ENCODE data around the gene IFT122. TPM values are rescaled to one million over a fixed set of nuclear protein-coding genes. Genes with fewer than 3 reads are reported as not detected.
"Not testable (repeated sequence)": the region's sequence is repeated elsewhere in the genome, so short reads cannot be mapped to it uniquely, and the experiment has no call there.

IFT122 gene
- total and polyA plus RNA-seq, 2 donors (not counting 3 experiments of a cell fraction or from before 2014, with no cell fraction given) = 38.4 to 41.7 TPM

DNA sequence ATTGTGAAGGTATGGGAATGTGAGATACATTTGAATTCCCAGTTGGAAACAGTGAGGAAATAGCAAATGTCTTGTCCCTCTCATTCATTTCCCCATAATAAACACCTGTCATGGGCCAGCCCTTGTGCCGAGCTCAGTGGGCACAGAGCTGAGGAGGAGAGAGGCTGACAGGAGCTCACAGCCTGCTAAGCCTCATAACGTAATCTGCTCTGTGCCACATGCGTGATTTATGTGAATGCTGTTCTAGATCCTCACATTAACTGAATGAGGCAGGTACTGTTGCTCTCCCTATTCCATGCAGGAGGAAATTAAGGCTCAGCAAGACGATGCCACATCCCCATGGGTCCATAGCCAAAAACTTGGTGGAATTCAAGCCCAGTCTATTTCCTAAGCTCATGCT, 53.2 kb downstream of the IFT122 start:
- H3K9ac ChIP-seq (replicated peaks; ENCODE audit: extremely low read depth, insufficient read depth, low read length) = no peak overlapping the region
- H3K4me1 ChIP-seq (ENCODE audit: control insufficient read depth, extremely low read depth, insufficient read depth, low read length) = peaks cover 48% of the 10 kb centered on the region
- H3K36me3 ChIP-seq (ENCODE audit: control insufficient read depth in 2 of 2, extremely low read depth in 1 of 2, insufficient read depth in 2 of 2, low read length in 2 of 2) = peaks cover 0 to 4% of the 10 kb centered on the region in 2 experiments
- intact Hi-C loops (cut with micrococcal nuclease) = loop anchor here (5.0 kb wide), 1 partner anchor 399 kb away; the partner anchor contains the start of gene TMCC1
- no peaks in the 10 kb centered on the region for H3K9me3 ChIP-seq (replicated peaks; ENCODE audit: control insufficient read depth, insufficient read depth, low read length)
- H4K20me1 ChIP-seq (replicated peaks; ENCODE audit: control insufficient read depth, extremely low read depth, insufficient read depth, low read length) = no peaks in the 10 kb centered on the region
- no peaks in the 10 kb centered on the region for H3K79me2 ChIP-seq (ENCODE audit: control insufficient read depth, insufficient read depth, low read length)
- H3K9me1 ChIP-seq (replicated peaks; ENCODE audit: control insufficient read depth, extremely low read depth, insufficient read depth, low read length) = no peaks in the 10 kb centered on the region
- POLR2A ChIA-PET = interaction anchor here (1.1 kb wide), 1 partner anchor 103 kb away, joined by 4 read pairs; no protein-coding TSS in a partner anchor
- no peaks in the 10 kb centered on the region for H3K27me3 ChIP-seq (ENCODE audit: control insufficient read depth in 2 of 2, insufficient read depth in 2 of 2, low read length in 2 of 2)
- FAIRE-seq (no peak), DNase-seq (ENCODE audit: low read depth, low spot score) (no peak)
- H3K27ac ChIP-seq (ENCODE audit: insufficient read depth, low read depth, low read length) = peak overlapping the region; percentile 5
- H3K4me3 ChIP-seq (replicated peaks in 1 of 3; ENCODE audit: insufficient read depth in 1 of 3, low read depth in 1 of 3, low read length in 3 of 3) = no peak overlapping the region
- dilution Hi-C loops (cut with MboI; ENCODE audit: extremely low pct_ligation_motif_present, low sequenced_read_pairs) = no loop called here
- BruUV-seq (replicated peaks) = no TSS peak
- H2AFZ ChIP-seq (ENCODE audit: low read depth, low read length) = no peak overlapping the region
- H3K4me2 ChIP-seq (ENCODE audit: insufficient read depth, low read length) = no peak overlapping the region
- CTCF ChIA-PET = interaction anchor here (0.7 to 3.8 kb wide), 5 partner anchors 66 to 112 kb away, joined by 3 to 80 read pairs (median 6); no protein-coding TSS in a partner anchor
- TF ChIP-seq POLR2A (IDR thresholded peaks at IDR 0.05; ENCODE audit: low read depth, low read length) = no peak
- TF ChIP-seq, protein P1, sequence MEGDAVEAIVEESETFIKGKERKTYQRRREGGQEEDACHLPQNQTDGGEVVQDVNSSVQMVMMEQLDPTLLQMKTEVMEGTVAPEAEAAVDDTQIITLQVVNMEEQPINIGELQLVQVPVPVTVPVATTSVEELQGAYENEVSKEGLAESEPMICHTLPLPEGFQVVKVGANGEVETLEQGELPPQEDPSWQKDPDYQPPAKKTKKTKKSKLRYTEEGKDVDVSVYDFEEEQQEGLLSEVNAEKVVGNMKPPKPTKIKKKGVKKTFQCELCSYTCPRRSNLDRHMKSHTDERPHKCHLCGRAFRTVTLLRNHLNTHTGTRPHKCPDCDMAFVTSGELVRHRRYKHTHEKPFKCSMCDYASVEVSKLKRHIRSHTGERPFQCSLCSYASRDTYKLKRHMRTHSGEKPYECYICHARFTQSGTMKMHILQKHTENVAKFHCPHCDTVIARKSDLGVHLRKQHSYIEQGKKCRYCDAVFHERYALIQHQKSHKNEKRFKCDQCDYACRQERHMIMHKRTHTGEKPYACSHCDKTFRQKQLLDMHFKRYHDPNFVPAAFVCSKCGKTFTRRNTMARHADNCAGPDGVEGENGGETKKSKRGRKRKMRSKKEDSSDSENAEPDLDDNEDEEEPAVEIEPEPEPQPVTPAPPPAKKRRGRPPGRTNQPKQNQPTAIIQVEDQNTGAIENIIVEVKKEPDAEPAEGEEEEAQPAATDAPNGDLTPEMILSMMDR (IDR thresholded peaks at IDR 0.05; ENCODE audit: extremely low read depth in 1 of 2, insufficient read depth in 1 of 2, low read depth in 1 of 2, low read length in 2 of 2) = no peak
- TF ChIP-seq MYC (IDR thresholded peaks at IDR 0.05; ENCODE audit: low read depth, low read length) = no peak
- TF ChIP-seq JUN (IDR thresholded peaks at IDR 0.05; ENCODE audit: borderline replicate concordance, insufficient read depth, insufficient read length, low read depth) = no peak
- TF ChIP-seq FOS (IDR thresholded peaks at IDR 0.05; ENCODE audit: borderline replicate concordance, insufficient read depth, low read length) = no peak
- no peak for TF ChIP-seq POLR2AphosphoS5 (IDR thresholded peaks at IDR 0.05; ENCODE audit: insufficient read depth, low read depth, low read length)
- TF ChIP-seq, protein P2, sequence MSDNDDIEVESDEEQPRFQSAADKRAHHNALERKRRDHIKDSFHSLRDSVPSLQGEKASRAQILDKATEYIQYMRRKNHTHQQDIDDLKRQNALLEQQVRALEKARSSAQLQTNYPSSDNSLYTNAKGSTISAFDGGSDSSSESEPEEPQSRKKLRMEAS (IDR thresholded peaks at IDR 0.05; ENCODE audit: insufficient read depth, insufficient read length) = no peak
- no peak for TF ChIP-seq EZH2 (IDR thresholded peaks at IDR 0.05; ENCODE audit: borderline replicate concordance, low read depth, low read length, severe bottlenecking)

DNA sequence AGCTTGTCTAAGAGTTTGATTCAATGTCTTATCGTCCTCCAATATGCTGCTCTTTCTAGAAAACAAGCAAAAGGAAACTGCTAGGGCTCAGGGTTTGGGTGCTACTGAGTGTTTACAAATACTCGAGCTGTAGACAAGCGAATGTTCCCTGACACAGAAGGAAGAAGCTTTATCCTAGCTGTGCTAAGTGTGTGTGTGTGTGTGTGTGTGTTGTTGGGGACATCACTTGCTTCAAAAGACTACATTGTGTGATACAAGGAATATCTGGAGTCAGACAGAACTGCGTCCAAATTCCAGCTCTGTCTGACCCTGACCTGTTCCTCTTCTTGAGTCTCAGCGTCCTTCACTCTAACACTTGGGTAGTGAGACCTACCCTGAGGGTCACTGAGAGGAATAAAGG, 54.5 kb downstream of the IFT122 start:
- Histone ChIP-seq H3K4me1 (ENCODE audit: control insufficient read depth, extremely low read depth, insufficient read depth, low read length) (peaks cover 56% of the 10 kb centered on the region), H3K4me2 (ENCODE audit: insufficient read depth, low read length) (peak overlapping the region; percentile 10), H3K9ac (replicated peaks; ENCODE audit: extremely low read depth, insufficient read depth, low read length) (peak overlapping the region; percentile 72), H3K27ac (ENCODE audit: insufficient read depth, low read depth, low read length) (peak overlapping the region; percentile 96)
- H3K79me2 ChIP-seq (ENCODE audit: control insufficient read depth, insufficient read depth, low read length); H3K9me1 ChIP-seq (replicated peaks; ENCODE audit: control insufficient read depth, extremely low read depth, insufficient read depth, low read length); H3K9me3 ChIP-seq (replicated peaks; ENCODE audit: control insufficient read depth, insufficient read depth, low read length); H2AFZ ChIP-seq (ENCODE audit: low read depth, low read length); POLR2A ChIA-PET; H3K4me3 ChIP-seq (replicated peaks in 1 of 3; ENCODE audit: insufficient read depth in 1 of 3, low read depth in 1 of 3, low read length in 3 of 3); H3K27me3 ChIP-seq (ENCODE audit: control insufficient read depth in 2 of 2, insufficient read depth in 2 of 2, low read length in 2 of 2); H3K36me3 ChIP-seq (ENCODE audit: control insufficient read depth in 2 of 2, extremely low read depth in 1 of 2, insufficient read depth in 2 of 2, low read length in 2 of 2); dilution Hi-C loops (cut with MboI; ENCODE audit: extremely low pct_ligation_motif_present, low sequenced_read_pairs); H4K20me1 ChIP-seq (replicated peaks; ENCODE audit: control insufficient read depth, extremely low read depth, insufficient read depth, low read length); FAIRE-seq: not testable (repeated sequence)
- intact Hi-C loops (cut with micrococcal nuclease) = loop anchor here (5.0 kb wide), 1 partner anchor 398 kb away; the partner anchor contains the start of gene TMCC1
- CTCF ChIA-PET = interaction anchor here (0.9 to 1.5 kb wide), 2 partner anchors 64 to 111 kb away, joined by 3 read pairs; no protein-coding TSS in a partner anchor
- peak; percentile 45 for DNase-seq (ENCODE audit: low read depth, low spot score)
- BruUV-seq (replicated peaks) = TSS peak; percentile 81

All from endothelial cell of umbilical vein (primary cell).